GM12878 (cell line): ENCODE data around the gene CNR2. TPM values are rescaled to one million over a fixed set of nuclear protein-coding genes. Genes with fewer than 3 reads are reported as not detected.

Source experiments
- ASH2L ChIP-seq: fragments of 300-600, 200-600 bp; sonication (generic); IDR thresholded peaks from 2 replicates; pipeline ENCODE4 v1.6.1; 2017; ENCODE audit warnings: low read depth, mild to moderate bottlenecking, borderline replicate concordance
- ATF7 ChIP-seq: fragments of 450-650 bp; IDR thresholded peaks from 2 replicates; pipeline ENCODE4 v1.6.1; 2016; ENCODE audit warnings: low read depth, mild to moderate bottlenecking
- BHLHE40 ChIP-seq, 2 experiments: fragments of 450-650 bp in 1 of 2; IDR thresholded peaks; 2 replicates each; pipeline ENCODE4 v1.6.1; 2011 to 2017; ENCODE audit warnings: low read depth in 2 of 2, borderline replicate concordance in 1 of 2, improper control_type of control experiment in 1 of 2, low read length in 1 of 2, mild to moderate bottlenecking in 1 of 2
- CREB1 ChIP-seq: IDR thresholded peaks from 2 replicates; pipeline ENCODE4 v1.6.1; 2012; ENCODE audit warnings: low read depth, mild to moderate bottlenecking, inconsistent platforms
- CREM ChIP-seq: IDR thresholded peaks from 2 replicates; pipeline ENCODE4 v1.6.1; 2014; ENCODE audit warnings: antibody characterized with exemption, low read depth
- CTCF ChIP-seq, 3 experiments: IDR thresholded peaks in 2 of 3; conservative IDR thresholded peaks in 1 of 3; 2 replicates each; pipeline ENCODE4 v1.5.1; 2011; ENCODE audit warnings: low read depth in 3 of 3, low read length in 3 of 3, mild to moderate bottlenecking in 3 of 3, control low read depth in 2 of 3, moderate library complexity in 2 of 3, inconsistent platforms in 1 of 3, mixed read lengths in 1 of 3; ENCODE audit not compliant: control insufficient read depth in 2 of 3, insufficient read depth in 1 of 3; ENCODE audit errors: extremely low read depth in 1 of 3
- E4F1 ChIP-seq: fragments of 450-650 bp; IDR thresholded peaks from 2 replicates; pipeline ENCODE4 v1.6.1; 2018; ENCODE audit warnings: borderline replicate concordance, mild to moderate bottlenecking; ENCODE audit not compliant: partially characterized antibody
- HDAC2 ChIP-seq: fragments of 200-600 bp; sonication (generic); IDR thresholded peaks from 2 replicates; pipeline ENCODE4 v1.6.1; 2017
- MAX ChIP-seq: IDR thresholded peaks from 2 replicates; pipeline ENCODE4 v1.6.1; 2012; ENCODE audit warnings: low read depth, low read length, improper control_type of control experiment
- MYC ChIP-seq: IDR thresholded peaks from 2 replicates; pipeline ENCODE4 v1.6.1; 2011; ENCODE audit warnings: mild to moderate bottlenecking, low read length, moderate library complexity, inconsistent platforms; ENCODE audit not compliant: insufficient read depth, insufficient replicate concordance, insufficient read length, severe bottlenecking
- NKRF ChIP-seq: fragments of 450-650 bp; conservative IDR thresholded peaks from 2 replicates; pipeline ENCODE4 v1.6.1; 2017; ENCODE audit warnings: mild to moderate bottlenecking, moderate library complexity
- NRF1 ChIP-seq: conservative IDR thresholded peaks from 2 replicates; pipeline ENCODE4 v1.6.1; 2011; ENCODE audit warnings: mild to moderate bottlenecking, low read depth, low read length, improper control_type of control experiment
- POLR2A ChIP-seq: IDR thresholded peaks from 2 replicates; pipeline ENCODE4 v1.6.1; 2011; ENCODE audit warnings: low read depth, mild to moderate bottlenecking, low read length
- RELA ChIP-seq: fragments of 450-650 bp; IDR thresholded peaks from 2 replicates; pipeline ENCODE4 v1.8.0; 2014; ENCODE audit warnings: borderline replicate concordance; ENCODE audit not compliant: partially characterized antibody
- RELB ChIP-seq: fragments of 450-650 bp; IDR thresholded peaks from 2 replicates; pipeline ENCODE4 v1.6.1; 2017; ENCODE audit warnings: low read depth, mild to moderate bottlenecking, moderate library complexity
- SIX5 ChIP-seq: IDR thresholded peaks from 2 replicates; pipeline ENCODE4 v1.6.1; 2011; ENCODE audit warnings: mild to moderate bottlenecking, low read depth, low read length, moderate library complexity; ENCODE audit not compliant: severe bottlenecking
- SKIL ChIP-seq: fragments of 450-650 bp; IDR thresholded peaks from 2 replicates; pipeline ENCODE4 v1.6.1; 2017; ENCODE audit warnings: mild to moderate bottlenecking, low read depth, inconsistent platforms; ENCODE audit not compliant: poor library complexity, severe bottlenecking
- STAT1 ChIP-seq: fragments of 450-650 bp; conservative IDR thresholded peaks from 2 replicates; pipeline ENCODE4 v1.6.1; 2014; ENCODE audit warnings: antibody characterized with exemption, mild to moderate bottlenecking
- TARDBP ChIP-seq: IDR thresholded peaks from 2 replicates; pipeline ENCODE4 v1.6.1; 2016; ENCODE audit warnings: borderline replicate concordance
- polyA plus RNA-seq, 11 experiments: library from polyadenylated mRNA; depleted of rRNA in 4 of 11; unstranded in 6 of 11; stranded (reverse) in 5 of 11; fragments of >200 nt; fragmentation: Nextera tagmentation in 4 of 11; fragmentation: Illumina TruSeq in 1 of 11; extraction: Ambion mirVana in 4 of 11; extraction: Trizol in 1 of 11; gene quantifications; 1 replicate in 1 of 11; 2 replicates in 10 of 11; pipeline versions ENCODE4 v1.2.1 to v1.2.3, GENCODE V29; 2011 to 2016; ENCODE audit warnings: inconsistent platforms in 2 of 11, missing spikeins in 2 of 11, low read depth in 1 of 11
- total RNA-seq, 4 experiments: library from RNA; depleted of rRNA in 3 of 4; stranded (reverse); fragments of >200 nt in 3 of 4; fragmentation: Illumina TruSeq in 1 of 4; extraction: Trizol in 1 of 4; gene quantifications; 2 replicates each; pipeline versions ENCODE4 v1.2.1 to v1.2.3, GENCODE V29; 2013 to 2021

The CNR2 gene
- total and polyA plus RNA-seq, 10 of the 15 experiments (the other 5 are each of a cell fraction or from before 2014, with no cell fraction given) = 0.46 to 19.8 (median 12.2) TPM

GRCh38 chr1:23867895-23868556, 45.1 kb downstream of the CNR2 start, which contains the start of gene FUCA1 (continued):
- TF ChIP-seq RELB (no peak), RELA (no peak), HDAC2 (no peak), POLR2A (peak; percentile 91), MAX (peak; percentile 24; the same call in 1 of the 2 replicates), CREB1 (peak; percentile 54), STAT1 (no peak), TARDBP (no peak), ATF7 (no peak), ASH2L (no peak), SIX5 (no peak), SKIL (no peak), CTCF (IDR thresholded peaks at IDR 0.05 in 2 of 3, conservative IDR thresholded peaks at IDR 0.05 in 1 of 3; ENCODE audit: control insufficient read depth in 2 of 3, extremely low read depth in 1 of 3, insufficient read depth in 1 of 3, low read depth in 3 of 3, low read length in 3 of 3) (peak; percentile 94 to 96 (median 96)), NRF1 (peak; percentile 44), CREM (peak; percentile 68; the same call in 1 of the 2 replicates), E4F1 (no peak), BHLHE40 (IDR thresholded peaks at IDR 0.05; ENCODE audit: borderline replicate concordance in 1 of 2, low read depth in 2 of 2, low read length in 1 of 2) (peak; percentile 53 to 63; a peak in 2 of 4 replicates), NKRF (0 out of 2 replicates have a peak, but pooled peaks have one; percentile 48), MYC (no peak)
